CD4-positive, alpha-beta T cell (primary cell): ENCODE results near the gene SNED1. TPM values are rescaled to one million over a fixed set of nuclear protein-coding genes. Genes with fewer than 3 reads are reported as not detected.

Source experiments
- ATAC-seq: fragments of 200-7000 bp; cut with Tn5 transposase; one replicate; pipeline ENCODE4 v1.10.0; 2022; ENCODE audit warnings: mild to moderate bottlenecking; ENCODE audit not compliant: poor library complexity
- CTCF ChIA-PET: fragments of 350-600 bp; sonication (Branson Sonifier 250); formaldehyde crosslinking; loops from one replicate; lab custom pipeline; 2021; ENCODE audit warnings: antibody characterized with exemption, inconsistent platforms; lab: Charles Lee
- POLR2A ChIA-PET: fragments of 350-600 bp; sonication (Branson Sonifier 250); formaldehyde crosslinking; loops from one replicate; lab custom pipeline; 2021; ENCODE audit warnings: antibody characterized with exemption, inconsistent platforms; lab: Charles Lee
- DNase-seq, 14 experiments: peaks; one replicate each; pipeline ENCODE4 v3.0.0-alpha.2; 2013 to 2020; ENCODE audit warnings: mixed read lengths in 2 of 14
- H3K27ac ChIP-seq, 2 donors: one replicate each; pipeline versions ENCODE4 v1.5.1 to v1.7.0; 2013; ENCODE audit warnings: low read length in 2 of 2, low read depth in 1 of 2, mild to moderate bottlenecking in 1 of 2
- H3K27me3 ChIP-seq, 2 experiments: 1 replicate in 1 of 2; 2 replicates in 1 of 2; pipeline versions ENCODE4 v1.6.1 to v1.7.0; 2013; ENCODE audit warnings: low read length in 2 of 2, control low read depth in 1 of 2, mild to moderate bottlenecking in 1 of 2, moderate library complexity in 1 of 2; ENCODE audit not compliant: insufficient read depth in 2 of 2, control insufficient read depth in 1 of 2
- H3K36me3 ChIP-seq: one replicate; pipeline ENCODE4 v1.6.1; 2013; ENCODE audit warnings: low read length, control low read depth; ENCODE audit not compliant: insufficient read depth
- H3K4me1 ChIP-seq: one replicate; pipeline ENCODE4 v1.6.1; 2013; ENCODE audit warnings: low read length, control low read depth; ENCODE audit not compliant: insufficient read depth
- H3K4me3 ChIP-seq: one replicate; pipeline ENCODE4 v1.5.1; 2013; ENCODE audit warnings: mild to moderate bottlenecking, low read length, moderate library complexity
- H3K9me3 ChIP-seq, 2 experiments: 1 replicate in 1 of 2; 2 replicates in 1 of 2; pipeline versions ENCODE4 v1.6.1 to v1.7.0; 2013; ENCODE audit warnings: low read length in 2 of 2, mild to moderate bottlenecking in 2 of 2, control low read depth in 1 of 2, moderate library complexity in 1 of 2; ENCODE audit not compliant: control insufficient read depth in 1 of 2, insufficient read depth in 1 of 2
- H3K27ac Mint-ChIP-seq: one replicate; pipeline ENCODE4 v1.8.0; 2020; ENCODE audit warnings: mixed read lengths
- H3K27me3 Mint-ChIP-seq: one replicate; pipeline ENCODE4 v1.8.0; 2021; ENCODE audit warnings: mixed read lengths
- H3K36me3 Mint-ChIP-seq: one replicate; pipeline ENCODE4 v1.8.0; 2021; ENCODE audit warnings: low read depth, mixed read lengths
- H3K4me1 Mint-ChIP-seq: one replicate; pipeline ENCODE4 v1.8.0; 2021; ENCODE audit warnings: low read depth, mixed read lengths
- H3K4me3 Mint-ChIP-seq: one replicate; pipeline ENCODE4 v1.8.0; 2020; ENCODE audit warnings: mild to moderate bottlenecking, mixed read lengths
- H3K9me3 Mint-ChIP-seq: one replicate; pipeline ENCODE4 v1.8.0; 2020; ENCODE audit warnings: mixed read lengths
- intact Hi-C, 2 experiments: fragments of 100-400 bp; cut with DNase I in 1 of 2; cut with micrococcal nuclease in 1 of 2; formaldehyde crosslinking; loops; one replicate each; pipeline versions ENCODE4 v1.15.1 to v1.9.0; 2023 to 2025; cut with DNase I, micrococcal nuclease
- total RNA-seq, 174 experiments: library from RNA in 2 of 174; stranded (reverse) in 2 of 174; gene quantifications; one replicate each; pipeline ENCODE4 v1.2.3 and lab custom pipeline; 2021 to 2026
- TF ChIP-seq, protein P1 (sequence below): fragments of 200-600 bp; IDR thresholded peaks from one replicate; pipeline ENCODE4 v1.8.0; 2022; ENCODE audit warnings: antibody characterized with exemption, mild to moderate bottlenecking

The SNED1 gene
- total RNA-seq, 2 experiments from 2014 or later, result 42.0 to 42.7 TPM

DNA sequence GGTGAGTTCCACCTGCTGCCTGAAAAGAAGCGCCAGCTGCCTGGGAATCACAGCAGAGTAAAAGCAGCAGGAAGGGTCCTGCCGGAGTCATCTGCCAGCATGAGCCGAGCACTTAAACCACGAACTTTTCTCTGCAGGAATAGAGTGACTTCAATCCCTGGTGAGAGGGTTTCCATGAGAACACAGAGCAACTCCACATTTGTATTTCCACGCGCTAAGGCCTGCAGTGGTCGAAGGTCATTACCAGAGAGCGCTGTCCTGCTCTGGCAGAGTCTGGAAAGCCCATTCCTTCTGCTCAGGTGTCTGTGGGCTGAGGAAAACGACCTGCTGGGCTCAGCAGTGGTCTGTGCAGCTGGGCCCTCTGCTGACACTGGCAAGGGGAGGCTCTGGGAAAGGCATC lies 144.2 kb downstream of the SNED1 start:
- no peak for ATAC-seq
- intact Hi-C loops, result no loop called here
- Histone ChIP-seq H3K27me3 (no peaks in the 10 kb centered on the region), H3K4me3 (no peak overlapping the region), H3K4me1 (peaks cover 4% of the 10 kb centered on the region), H3K27ac (no peak overlapping the region), H3K36me3 (peaks cover 39% of the 10 kb centered on the region), H3K9me3 (no peaks in the 10 kb centered on the region)
- no peaks in the 10 kb centered on the region for H3K4me1 Mint-ChIP-seq
- ChIA-PET CTCF (no interaction called here), POLR2A (no interaction called here)
- H3K27ac Mint-ChIP-seq, result no peak overlapping the region
- H3K9me3 Mint-ChIP-seq, result no peaks in the 10 kb centered on the region
- H3K27me3 Mint-ChIP-seq, result no peaks in the 10 kb centered on the region
- no peak overlapping the region for H3K4me3 Mint-ChIP-seq
- no peak for DNase-seq
- H3K36me3 Mint-ChIP-seq, result peaks cover 37% of the 10 kb centered on the region
- TF ChIP-seq, protein P1, sequence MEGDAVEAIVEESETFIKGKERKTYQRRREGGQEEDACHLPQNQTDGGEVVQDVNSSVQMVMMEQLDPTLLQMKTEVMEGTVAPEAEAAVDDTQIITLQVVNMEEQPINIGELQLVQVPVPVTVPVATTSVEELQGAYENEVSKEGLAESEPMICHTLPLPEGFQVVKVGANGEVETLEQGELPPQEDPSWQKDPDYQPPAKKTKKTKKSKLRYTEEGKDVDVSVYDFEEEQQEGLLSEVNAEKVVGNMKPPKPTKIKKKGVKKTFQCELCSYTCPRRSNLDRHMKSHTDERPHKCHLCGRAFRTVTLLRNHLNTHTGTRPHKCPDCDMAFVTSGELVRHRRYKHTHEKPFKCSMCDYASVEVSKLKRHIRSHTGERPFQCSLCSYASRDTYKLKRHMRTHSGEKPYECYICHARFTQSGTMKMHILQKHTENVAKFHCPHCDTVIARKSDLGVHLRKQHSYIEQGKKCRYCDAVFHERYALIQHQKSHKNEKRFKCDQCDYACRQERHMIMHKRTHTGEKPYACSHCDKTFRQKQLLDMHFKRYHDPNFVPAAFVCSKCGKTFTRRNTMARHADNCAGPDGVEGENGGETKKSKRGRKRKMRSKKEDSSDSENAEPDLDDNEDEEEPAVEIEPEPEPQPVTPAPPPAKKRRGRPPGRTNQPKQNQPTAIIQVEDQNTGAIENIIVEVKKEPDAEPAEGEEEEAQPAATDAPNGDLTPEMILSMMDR, result no peak

Other genes with a start within 250 kb of the SNED1 start
- gene KIF1A, start 178.4 kb upstream of the SNED1 start, total RNA-seq, result not detected
- not detected for gene AGXT, start 129.8 kb upstream of the SNED1 start, total RNA-seq
- not detected for gene MAB21L4, start 102.5 kb upstream of the SNED1 start, total RNA-seq
- gene CROCC2, start 92.3 kb upstream of the SNED1 start, total RNA-seq, result not detected
- 10 to 100 TPM; 84.0 to 87.5 TPM for gene MTERF4, start 103.7 kb downstream of the SNED1 start, total RNA-seq
- 10 to 100 TPM; 78.0 to 87.9 TPM for gene PASK, start 150.9 kb downstream of the SNED1 start, total RNA-seq
- 10 to 100 TPM; 36.4 to 38.2 TPM for gene PPP1R7, start 151.8 kb downstream of the SNED1 start, total RNA-seq
- under 1 TPM; 0.14 to 0.25 TPM for gene ANO7, start 190.1 kb downstream of the SNED1 start, total RNA-seq